Heart left ventricle (tissue), 16 donors: ENCODE results near the gene LMAN2. TPM values are rescaled to one million over a fixed set of nuclear protein-coding genes. Genes with fewer than 3 reads are reported as not detected.

ENCODE experiments used
- ATAC-seq, 4 donors: fragments of 200-7000 bp; cut with Tn5 transposase; one replicate each; pipeline ENCODE4 v1.9.1; 2020 to 2022; ENCODE audit warnings: moderate library complexity in 4 of 4, mild to moderate bottlenecking in 3 of 4, moderate number of reproducible peaks in 1 of 4
- DNase-seq, 5 donors: peaks; one replicate each; pipeline ENCODE4 v3.0.0-alpha.2; 2020
- H3K27ac ChIP-seq, 12 donors: fragments of 200-600 bp; sonication (generic) in 4 of 12; one replicate each; pipeline versions ENCODE4 v1.5.0 to v1.8.0; 2016 to 2022; ENCODE audit warnings: mild to moderate bottlenecking in 2 of 12
- H3K27me3 ChIP-seq, 9 donors: fragments of 200-600 bp; sonication (generic) in 2 of 9; one replicate each; pipeline versions ENCODE4 v1.5.1 to v1.8.0; 2016 to 2022; ENCODE audit warnings: mild to moderate bottlenecking in 3 of 9
- H3K36me3 ChIP-seq, 9 donors: fragments of 200-600 bp; sonication (generic) in 2 of 9; one replicate each; pipeline versions ENCODE4 v1.5.0 to v1.8.0; 2018 to 2022; ENCODE audit warnings: mild to moderate bottlenecking in 2 of 9
- H3K4me1 ChIP-seq, 12 donors: fragments of 200-600 bp; sonication (generic) in 4 of 12; one replicate each; pipeline versions ENCODE4 v1.5.0 to v1.8.0; 2016 to 2022; ENCODE audit warnings: mild to moderate bottlenecking in 3 of 12
- H3K4me3 ChIP-seq, 12 donors: fragments of 200-600 bp; sonication (generic) in 4 of 12; one replicate each; pipeline versions ENCODE4 v1.5.0 to v1.8.0; 2017 to 2022; ENCODE audit warnings: mild to moderate bottlenecking in 9 of 12, moderate library complexity in 4 of 12
- H3K9me3 ChIP-seq, 12 donors: fragments of 200-600 bp; sonication (generic) in 4 of 12; one replicate each; pipeline versions ENCODE4 v1.5.0 to v1.8.0; 2016 to 2022; ENCODE audit warnings: mild to moderate bottlenecking in 1 of 12
- CTCF ChIP-seq, 12 donors: fragments of 200-600 bp; sonication (generic) in 4 of 12; IDR thresholded peaks; one replicate each; pipeline versions ENCODE4 v1.5.0 to v1.8.0; 2018 to 2022; ENCODE audit warnings: antibody characterized with exemption in 12 of 12, mild to moderate bottlenecking in 5 of 12
- POLR2A ChIP-seq, 2 donors: fragments of 450-650 bp; IDR thresholded peaks; one replicate each; pipeline ENCODE4 v1.6.1; 2017; ENCODE audit warnings: antibody characterized with exemption in 2 of 2, mild to moderate bottlenecking in 2 of 2, moderate library complexity in 2 of 2
- WGBS, 4 donors: extraction: QIAGEN DNeasy Blood & Tissue Kit in 2 of 4; methylation state at CpG; one replicate each; pipeline versions ENCODE4 v1.1.5 to v1.1.7; 2013 to 2018; 5-methylcytosine and 5-hydroxymethylcytosine counted together
- intact Hi-C, 10 donors: fragments of 100-400 bp; cut with DNase I; formaldehyde crosslinking; loops; one replicate each; pipeline versions ENCODE4 v1.11.1 to v1.14.2; 2022
- polyA plus RNA-seq, 2 donors: library from polyadenylated mRNA; stranded (reverse); fragments of 200-250 nt; gene quantifications; one replicate each; pipeline ENCODE4 v1.2.3, GENCODE V29; 2013
- total RNA-seq, 9 donors: library from RNA; depleted of rRNA in 2 of 9; stranded (reverse); fragments of >200 nt in 2 of 9; fragmentation: NEBNext Ultra II Directional in 3 of 9; extraction: Animal tissue kit (Norgen Biotek cat#: 25700) in 3 of 9; gene quantifications; one replicate each; pipeline versions ENCODE4 v1.1.0 to v1.2.4, GENCODE V29; 2016 to 2023
- donor health status: ischemic (EF 13 %, LVEDD 7.1; RV severe dilation, severe dysfunction).
- donor health status: healthy with polysubstance abuse.
- donor health status: DM: no; HTN: yes; CAD: no.
- donor health status: DM: no; HTN: no; CAD: no.
- donor health status: ischemic (EF 25% LVEDD 6.9; RV normal size, moderate dysfunction).
- donor health status: ischemic (EF 25% LVEDD 5.7; RV mildly dilated, moderate dysfunction).
- donor health status: healthy.
- donor health status: DM: yes; HTN: yes; CAD: no.
- donor health status: ischemic (EF 35%, LVEDD 5.7; RV mildly dilated, moderate dysfunction).
- donor health status: nonischemic (EF 11% LVEDD 7.7; RV severe dilation, severe dysfunction).
- donor health status: DM: yes; HTN: yes; CAD: no.
- donor health status: PGD.
- donor health status: ischemic (EF 29% LVEDD 5.4; RV normal size, mild dysfunction).
- donor health status: nonischemic (EF 23%, LVEDD 6.1; RV moderate dilation, normal function).

LMAN2 gene
- total and polyA plus RNA-seq, 11 donors: 43.3 to 313 (median 63.6) TPM

GRCh38 chr5:177311723-177312648 is 39.5 kb downstream of the LMAN2 start, which contains the start of gene MXD3:
MXD3 (minus strand) TSS chr5:177311898; CDS start chr5:177311830, 68 bp downstream.
- Histone ChIP-seq H3K36me3 (peaks cover 0 to 11% (median 4%) of the 10 kb centered on the region in 9 donors), H3K4me3 (peak within 1 kb of the TSS; percentile 6 to 65 (median 58)), H3K27me3 (no peaks in the 10 kb centered on the region), H3K9me3 (no peaks in the 10 kb centered on the region), H3K27ac (peak within 1 kb of the TSS in 1 of 12 donors; percentile 10), H3K4me1 (peaks cover 0 to 65% (median 25%) of the 10 kb centered on the region in 12 donors)
- 0 to 1% (median 1%) methylated on average over 34 to 78 of the region's 78 CpGs for WGBS, 4 donors
- intact Hi-C loops: loop anchor here in 7 of 10 donors (2.0 to 10.0 kb wide), 7 partner anchors 37 to 197 kb away; partner anchors contain the start of genes DOK3 (in 1 of the 7) and SLC34A1 (in 1 of the 7)
- ATAC-seq (peak; percentile 81 to 92 (median 90)), DNase-seq (peak; percentile 96 to 99 (median 97))
- TF ChIP-seq POLR2A (IDR thresholded peaks at IDR 0.05) (no peak), CTCF (IDR thresholded peaks at IDR 0.05) (no peak)

GRCh38 chr5:177311392-177311722 is 40.1 kb downstream of the LMAN2 start:
- intact Hi-C loops: loop anchor here in 7 of 10 donors (5.0 to 10.0 kb wide), 6 partner anchors 53 to 197 kb away; partner anchors contain the start of genes DOK3 (in 1 of the 7) and SLC34A1 (in 1 of the 7)
- H3K27ac ChIP-seq: peak overlapping the region in 1 of 12 donors; percentile 10
- ATAC-seq (no peak), DNase-seq (peak in 2 of 5 donors; percentile 38 to 40)
- WGBS, 4 donors: 0 to 21% (median 1%) methylated on average over 6 to 23 of the region's 23 CpGs
- peaks cover 0 to 17% (median 11%) of the 10 kb centered on the region in 9 donors for H3K36me3 ChIP-seq
- H3K4me3 ChIP-seq: peak overlapping the region in 11 of 12 donors; percentile 31 to 65 (median 58)
- TF ChIP-seq CTCF (IDR thresholded peaks at IDR 0.05) (no peak), POLR2A (IDR thresholded peaks at IDR 0.05) (no peak)
- no peaks in the 10 kb centered on the region for H3K27me3 ChIP-seq
- no peaks in the 10 kb centered on the region for H3K9me3 ChIP-seq
- peaks cover 0 to 72% (median 25%) of the 10 kb centered on the region in 12 donors for H3K4me1 ChIP-seq

DNA sequence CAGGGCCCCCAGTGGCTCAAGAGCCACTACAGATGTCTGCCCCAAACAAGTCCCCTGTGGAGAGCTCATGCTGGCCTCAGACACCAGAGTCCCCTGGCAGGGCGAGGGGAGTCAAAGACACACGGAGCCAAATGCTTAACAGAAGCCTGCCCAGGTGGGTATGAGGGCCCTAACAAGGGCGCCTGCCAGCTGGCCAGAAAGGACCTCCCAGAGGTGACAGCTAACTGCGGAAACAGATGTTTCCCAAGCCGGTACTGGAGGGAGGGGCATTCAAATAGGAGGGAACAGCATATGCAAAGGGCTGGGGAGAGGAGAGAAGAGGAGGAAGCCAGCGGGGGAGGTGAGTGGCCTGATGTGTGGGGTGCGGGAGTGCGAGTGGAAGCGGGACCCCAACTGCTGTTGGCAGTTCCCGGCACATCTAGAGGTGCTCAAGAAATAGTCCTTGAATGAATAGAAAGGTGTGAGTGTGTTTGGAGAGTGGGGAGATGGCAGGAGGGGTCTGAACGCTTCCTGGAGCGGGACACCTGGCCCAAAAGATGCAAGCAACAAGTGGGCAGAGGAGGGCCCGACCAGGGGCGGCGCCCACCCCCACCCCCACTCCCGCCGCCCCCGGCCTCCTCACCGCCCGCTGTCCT is 40.6 kb downstream of the LMAN2 start:
- H3K36me3 ChIP-seq: peaks cover 0 to 22% (median 15%) of the 10 kb centered on the region in 9 donors
- WGBS, 4 donors: 18 to 33% (median 21%) methylated on average over 19 to 20 of the region's 20 CpGs
- H3K9me3 ChIP-seq: no peaks in the 10 kb centered on the region
- peak overlapping the region in 8 of 12 donors; percentile 52 to 65 (median 60) for H3K4me3 ChIP-seq
- TF ChIP-seq POLR2A (IDR thresholded peaks at IDR 0.05): no peak
- TF ChIP-seq CTCF (IDR thresholded peaks at IDR 0.05): no peak
- no peaks in the 10 kb centered on the region for H3K27me3 ChIP-seq
- intact Hi-C loops: loop anchor here in 7 of 10 donors (5.0 to 10.0 kb wide), 6 partner anchors 54 to 196 kb away; partner anchors contain the start of genes DOK3 (in 1 of the 7) and SLC34A1 (in 1 of the 7)
- H3K27ac ChIP-seq: no peak overlapping the region
- peaks cover 0 to 76% (median 25%) of the 10 kb centered on the region in 12 donors for H3K4me1 ChIP-seq
- DNase-seq (peak in 2 of 5 donors; percentile 36 to 38), ATAC-seq (no peak)
